GM12801 (cell line): Measurements from ENCODE around the gene EBI3.

ENCODE experiments used
- CTCF ChIP-seq: IDR thresholded peaks from one replicate; pipeline ENCODE4 v1.5.1; 2011; ENCODE audit warnings: control low read depth; ENCODE audit not compliant: insufficient read length; ENCODE audit errors: extremely low read depth

Gene EBI3

GRCh38 chr19:4234862-4235201 is 5.5 kb downstream of the EBI3 start:
- no peak for TF ChIP-seq CTCF

DNA sequence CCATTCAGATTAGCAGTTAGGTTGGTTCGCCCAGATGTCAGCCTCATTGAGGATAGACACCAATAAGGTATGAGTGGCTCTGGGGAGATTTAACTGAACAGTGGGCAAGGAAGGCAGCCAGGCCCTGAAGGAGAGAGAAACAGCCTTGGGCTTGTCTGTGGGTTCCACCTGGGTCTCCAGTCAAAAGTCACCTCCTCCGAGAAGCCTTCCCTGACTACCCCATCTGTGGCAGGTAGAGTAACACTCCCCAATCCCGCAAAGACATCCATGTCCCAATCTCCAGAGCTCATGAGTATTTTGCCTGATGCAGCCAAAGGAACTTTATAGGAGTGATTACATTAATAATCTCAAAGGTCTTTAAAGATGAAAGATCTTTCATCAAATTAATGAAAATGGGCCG is 9.5 kb downstream of the EBI3 start:
- TF ChIP-seq CTCF: no peak

DNA sequence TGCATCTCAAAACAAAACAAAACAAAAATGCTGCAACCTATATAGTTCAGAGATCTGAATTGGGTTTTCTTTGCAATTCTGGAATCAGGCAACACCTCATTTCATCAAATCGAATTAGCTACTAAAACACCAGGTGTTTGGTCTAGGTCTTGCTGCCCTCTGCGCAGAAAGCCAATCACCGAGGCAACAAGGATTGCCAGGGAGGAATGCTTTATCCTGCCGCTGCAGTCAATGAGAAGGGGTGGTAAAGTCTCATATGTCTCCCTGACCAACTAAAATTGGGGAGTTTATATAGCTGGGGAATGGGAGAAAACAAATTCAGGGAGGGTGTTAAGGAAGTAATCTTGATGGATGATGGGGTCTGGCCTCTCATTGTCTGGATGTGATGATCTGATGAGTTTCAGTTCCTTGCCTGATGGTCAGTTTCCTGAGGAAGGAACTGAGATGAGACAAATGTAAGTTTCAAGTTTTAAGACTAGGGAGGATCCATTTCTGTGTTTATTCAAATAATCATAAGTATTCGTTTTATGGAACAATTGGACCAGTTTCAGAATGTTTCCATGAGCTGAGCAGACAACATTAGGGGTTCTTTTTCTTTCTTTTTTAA is 12.6 kb downstream of the EBI3 start:
- no peak for TF ChIP-seq CTCF

GRCh38 chr19:4246767-4247593 is 17.7 kb downstream of the EBI3 start, which contains the start of gene YJU2:
Gene YJU2 (plus strand): TSS chr19:4247080. CDS start chr19:4247147, 67 bp downstream.
- TF ChIP-seq CTCF: no peak

GRCh38 chr19:4256563-4256962 is 27.2 kb downstream of the EBI3 start:
- no peak for TF ChIP-seq CTCF

- TF ChIP-seq CTCF: no peak
Observed at GRCh38 chr19:4257025-4257424, 27.7 kb downstream of the EBI3 start.

- no peak for TF ChIP-seq CTCF
Observed at GRCh38 chr19:4258181-4258580, 28.9 kb downstream of the EBI3 start.
